H54 (cell line): ENCODE results near the gene IL31.
"Not testable (repeated sequence)": the region's sequence is repeated elsewhere in the genome, so short reads cannot be mapped to it uniquely, and the experiment has no call there.

Source experiments
- DNase-seq: peaks from one replicate; pipeline ENCODE4 v3.0.0; 2011; ENCODE audit warnings: low spot score, mixed read lengths; ENCODE audit not compliant: insufficient read length
- FAIRE-seq: peaks from 3 replicates; lab custom pipeline; 2011; peaks lifted over from hg19 to GRCh38; lab: Jason Lieb, UNC
- POLR2A ChIP-seq: IDR thresholded peaks from 2 replicates; pipeline ENCODE4 v1.6.1; 2011; ENCODE audit warnings: low read depth, mild to moderate bottlenecking, low read length

Gene IL31

GRCh38 chr12:122184517-122184916, 10.5 kb upstream of the IL31 start:
- FAIRE-seq: no peak
- no peak for TF ChIP-seq POLR2A
- no peak for DNase-seq

GRCh38 chr12:122183588-122183940, 9.5 kb upstream of the IL31 start:
- DNase-seq (no peak), FAIRE-seq (no peak)
- no peak for TF ChIP-seq POLR2A

- FAIRE-seq: no peak
- DNase-seq: no peak
Observed at GRCh38 chr12:122182887-122183587, 9.0 kb upstream of the IL31 start, which contains the start of gene LRRC43. Gene LRRC43, plus strand, starts transcription at chr12:122183123. Its CDS starts 22 bp downstream, at chr12:122183145.

GRCh38 chr12:122176473-122176872, 2.5 kb upstream of the IL31 start:
- not testable (repeated sequence) for DNase-seq, FAIRE-seq

More at GRCh38 chr12:122182887-122183587, 9.0 kb upstream of the IL31 start, which contains the start of gene LRRC43:
- no peak for TF ChIP-seq POLR2A

GRCh38 chr12:122172262-122172939, 1.6 kb downstream of the IL31 start:
- FAIRE-seq (no peak), DNase-seq (no peak)
- TF ChIP-seq POLR2A: no peak

GRCh38 chr12:122171399-122171798, 2.6 kb downstream of the IL31 start:
- TF ChIP-seq POLR2A: no peak
- FAIRE-seq (no peak), DNase-seq (no peak)

- TF ChIP-seq POLR2A: no peak
- DNase-seq (no peak), FAIRE-seq (no peak)
Observed at GRCh38 chr12:122168492-122168891, 5.5 kb downstream of the IL31 start.

GRCh38 chr12:122167356-122167925, 6.6 kb downstream of the IL31 start:
- DNase-seq (no peak), FAIRE-seq (no peak)
- no peak for TF ChIP-seq POLR2A

GRCh38 chr12:122166422-122167349, 7.3 kb downstream of the IL31 start:
- DNase-seq (no peak), FAIRE-seq (no peak)
- no peak for TF ChIP-seq POLR2A

- FAIRE-seq: no peak
- TF ChIP-seq POLR2A: no peak
- no peak for DNase-seq
Observed at GRCh38 chr12:122162976-122163375, 11.0 kb downstream of the IL31 start.

- FAIRE-seq (no peak), DNase-seq (no peak)
- TF ChIP-seq POLR2A: no peak
Observed at GRCh38 chr12:122161682-122162081, 12.3 kb downstream of the IL31 start.

- TF ChIP-seq POLR2A: no peak
- DNase-seq (no peak), FAIRE-seq (no peak)
Observed at GRCh38 chr12:122160761-122161160, 13.3 kb downstream of the IL31 start.

- FAIRE-seq (no peak), DNase-seq (no peak)
- TF ChIP-seq POLR2A: no peak
Observed at GRCh38 chr12:122159882-122160281, 14.1 kb downstream of the IL31 start.
